NCI-H526 treated with DMSO at 0.1 percent for 48 hours (cell line): ENCODE measurements around the gene ADAMTS9.

ENCODE experiments used
- DNase-seq: peaks from one replicate; lab custom pipeline; 2025; lab: John Stamatoyannopoulos, UW

Gene ADAMTS9

GRCh38 chr3:64536166-64536565, 151.6 kb downstream of the ADAMTS9 start:
- DNase-seq = no peak

- DNase-seq = peak; percentile 56
Observed at GRCh38 chr3:64533617-64534317, 154.0 kb downstream of the ADAMTS9 start.

GRCh38 chr3:64530434-64531049, 157.3 kb downstream of the ADAMTS9 start:
- peak; percentile 0 for DNase-seq

GRCh38 chr3:64523324-64523723, 164.5 kb downstream of the ADAMTS9 start:
- no peak for DNase-seq

- DNase-seq = no peak
Observed at GRCh38 chr3:64520334-64520733, 167.5 kb downstream of the ADAMTS9 start.

- no peak for DNase-seq
Observed at GRCh38 chr3:64518950-64519349, 168.8 kb downstream of the ADAMTS9 start.

- DNase-seq = no peak
Observed at GRCh38 chr3:64518496-64518895, 169.3 kb downstream of the ADAMTS9 start.

GRCh38 chr3:64514889-64515288, 172.9 kb downstream of the ADAMTS9 start:
- DNase-seq = no peak

- DNase-seq = no peak
Observed at GRCh38 chr3:64509206-64509605, 178.6 kb downstream of the ADAMTS9 start.

- DNase-seq = no peak
Observed at GRCh38 chr3:64508140-64508539, 179.7 kb downstream of the ADAMTS9 start.

- DNase-seq = no peak
Observed at GRCh38 chr3:64506255-64506654, 181.5 kb downstream of the ADAMTS9 start.

- DNase-seq = no peak
Observed at GRCh38 chr3:64505419-64505818, 182.4 kb downstream of the ADAMTS9 start.

- no peak for DNase-seq
Observed at GRCh38 chr3:64502284-64502683, 185.5 kb downstream of the ADAMTS9 start.

GRCh38 chr3:64501298-64501906, 186.4 kb downstream of the ADAMTS9 start:
- DNase-seq = no peak

- DNase-seq = no peak
Observed at GRCh38 chr3:64496786-64497490, 190.9 kb downstream of the ADAMTS9 start.

- no peak for DNase-seq
Observed at GRCh38 chr3:64495781-64496334, 191.9 kb downstream of the ADAMTS9 start.

- DNase-seq = no peak
Observed at GRCh38 chr3:64495121-64495780, 192.5 kb downstream of the ADAMTS9 start.

GRCh38 chr3:64494526-64494925, 193.3 kb downstream of the ADAMTS9 start:
- no peak for DNase-seq

- no peak for DNase-seq
Observed at GRCh38 chr3:64493149-64493548, 194.7 kb downstream of the ADAMTS9 start.

- DNase-seq = no peak
Observed at GRCh38 chr3:64491843-64492242, 196.0 kb downstream of the ADAMTS9 start.

- DNase-seq = no peak
Observed at GRCh38 chr3:64490180-64490724, 197.5 kb downstream of the ADAMTS9 start.
